Measurements from ENCODE around the gene TNFAIP8.
"Not testable (repeated sequence)": the region's sequence is repeated elsewhere in the genome, so short reads cannot be mapped to it uniquely, and the experiment has no call there.

DNA sequence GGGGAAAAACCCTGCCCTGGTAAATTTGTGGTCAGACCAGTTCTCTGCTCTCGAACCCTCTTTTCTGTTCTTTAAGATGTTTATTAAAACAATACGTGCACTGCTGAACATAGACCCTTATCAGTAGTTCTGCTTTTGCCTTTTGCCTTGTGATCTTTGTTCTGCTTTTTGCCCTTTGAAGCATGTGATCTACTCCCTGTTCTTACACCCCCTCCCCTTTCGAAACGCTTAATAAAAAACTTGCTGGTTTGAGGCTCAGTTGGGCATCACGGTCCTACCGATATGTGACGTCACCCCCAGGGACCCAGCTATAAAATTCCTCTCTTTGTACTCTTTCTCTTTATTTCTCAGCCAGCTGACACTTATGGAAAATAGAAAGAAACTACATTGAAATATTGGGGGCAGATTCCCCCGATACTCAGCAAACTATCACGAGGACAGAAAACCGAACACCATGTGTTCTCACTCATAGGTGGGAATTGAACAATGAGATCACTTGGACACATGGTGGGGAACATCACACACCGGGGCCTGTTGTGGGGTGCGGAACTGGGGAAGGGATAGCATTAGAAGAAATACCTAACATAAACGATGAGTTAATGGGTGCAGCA lies 58.4 kb downstream of the TNFAIP8 start:
- TF ChIP-seq, protein P1, sequence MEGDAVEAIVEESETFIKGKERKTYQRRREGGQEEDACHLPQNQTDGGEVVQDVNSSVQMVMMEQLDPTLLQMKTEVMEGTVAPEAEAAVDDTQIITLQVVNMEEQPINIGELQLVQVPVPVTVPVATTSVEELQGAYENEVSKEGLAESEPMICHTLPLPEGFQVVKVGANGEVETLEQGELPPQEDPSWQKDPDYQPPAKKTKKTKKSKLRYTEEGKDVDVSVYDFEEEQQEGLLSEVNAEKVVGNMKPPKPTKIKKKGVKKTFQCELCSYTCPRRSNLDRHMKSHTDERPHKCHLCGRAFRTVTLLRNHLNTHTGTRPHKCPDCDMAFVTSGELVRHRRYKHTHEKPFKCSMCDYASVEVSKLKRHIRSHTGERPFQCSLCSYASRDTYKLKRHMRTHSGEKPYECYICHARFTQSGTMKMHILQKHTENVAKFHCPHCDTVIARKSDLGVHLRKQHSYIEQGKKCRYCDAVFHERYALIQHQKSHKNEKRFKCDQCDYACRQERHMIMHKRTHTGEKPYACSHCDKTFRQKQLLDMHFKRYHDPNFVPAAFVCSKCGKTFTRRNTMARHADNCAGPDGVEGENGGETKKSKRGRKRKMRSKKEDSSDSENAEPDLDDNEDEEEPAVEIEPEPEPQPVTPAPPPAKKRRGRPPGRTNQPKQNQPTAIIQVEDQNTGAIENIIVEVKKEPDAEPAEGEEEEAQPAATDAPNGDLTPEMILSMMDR (conservative IDR thresholded peaks at IDR 0.05; ENCODE audit: low read depth in 2 of 2), result not testable (repeated sequence)
- TF ChIP-seq JUNB (IDR thresholded peaks at IDR 0.05; ENCODE audit: unreplicated experiment); EZH2phosphoT487 (IDR thresholded peaks at IDR 0.05; ENCODE audit: unreplicated experiment); POLR2AphosphoS5 (IDR thresholded peaks at IDR 0.05; ENCODE audit: low read depth): not testable (repeated sequence)
- TF ChIP-seq, protein P2, sequence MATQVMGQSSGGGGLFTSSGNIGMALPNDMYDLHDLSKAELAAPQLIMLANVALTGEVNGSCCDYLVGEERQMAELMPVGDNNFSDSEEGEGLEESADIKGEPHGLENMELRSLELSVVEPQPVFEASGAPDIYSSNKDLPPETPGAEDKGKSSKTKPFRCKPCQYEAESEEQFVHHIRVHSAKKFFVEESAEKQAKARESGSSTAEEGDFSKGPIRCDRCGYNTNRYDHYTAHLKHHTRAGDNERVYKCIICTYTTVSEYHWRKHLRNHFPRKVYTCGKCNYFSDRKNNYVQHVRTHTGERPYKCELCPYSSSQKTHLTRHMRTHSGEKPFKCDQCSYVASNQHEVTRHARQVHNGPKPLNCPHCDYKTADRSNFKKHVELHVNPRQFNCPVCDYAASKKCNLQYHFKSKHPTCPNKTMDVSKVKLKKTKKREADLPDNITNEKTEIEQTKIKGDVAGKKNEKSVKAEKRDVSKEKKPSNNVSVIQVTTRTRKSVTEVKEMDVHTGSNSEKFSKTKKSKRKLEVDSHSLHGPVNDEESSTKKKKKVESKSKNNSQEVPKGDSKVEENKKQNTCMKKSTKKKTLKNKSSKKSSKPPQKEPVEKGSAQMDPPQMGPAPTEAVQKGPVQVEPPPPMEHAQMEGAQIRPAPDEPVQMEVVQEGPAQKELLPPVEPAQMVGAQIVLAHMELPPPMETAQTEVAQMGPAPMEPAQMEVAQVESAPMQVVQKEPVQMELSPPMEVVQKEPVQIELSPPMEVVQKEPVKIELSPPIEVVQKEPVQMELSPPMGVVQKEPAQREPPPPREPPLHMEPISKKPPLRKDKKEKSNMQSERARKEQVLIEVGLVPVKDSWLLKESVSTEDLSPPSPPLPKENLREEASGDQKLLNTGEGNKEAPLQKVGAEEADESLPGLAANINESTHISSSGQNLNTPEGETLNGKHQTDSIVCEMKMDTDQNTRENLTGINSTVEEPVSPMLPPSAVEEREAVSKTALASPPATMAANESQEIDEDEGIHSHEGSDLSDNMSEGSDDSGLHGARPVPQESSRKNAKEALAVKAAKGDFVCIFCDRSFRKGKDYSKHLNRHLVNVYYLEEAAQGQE (IDR thresholded peaks at IDR 0.05; ENCODE audit: unreplicated experiment), result not testable (repeated sequence)

Measured in GM23338 (cell line).